ENCODE measurements around the gene CUX1.

The CUX1 gene

DNA sequence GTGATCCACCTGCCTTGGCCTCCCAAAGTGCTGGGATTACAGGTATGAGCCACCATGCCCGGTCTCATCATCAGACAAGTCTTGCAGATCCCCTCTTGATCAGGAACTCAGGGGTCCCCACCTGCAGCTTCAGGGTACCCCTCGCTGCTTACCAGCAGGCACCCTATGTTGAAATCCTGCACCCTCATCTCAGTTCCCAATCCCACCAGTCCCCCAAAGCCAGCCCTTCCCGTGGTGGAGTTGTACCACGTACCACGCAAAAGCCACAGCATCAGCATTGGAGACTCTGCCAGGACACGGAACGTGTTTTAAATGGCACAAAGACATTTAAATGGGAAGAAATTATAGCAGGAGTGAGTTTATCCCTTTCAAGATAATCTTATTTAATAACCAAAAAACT lies 202.0 kb downstream of the CUX1 start:
- no peak overlapping the region for H3K4me3 ChIP-seq (replicated peaks; ENCODE audit: insufficient read depth, low read length)
- H3K27ac ChIP-seq (replicated peaks) = no peak overlapping the region
- TF ChIP-seq, protein P1, sequence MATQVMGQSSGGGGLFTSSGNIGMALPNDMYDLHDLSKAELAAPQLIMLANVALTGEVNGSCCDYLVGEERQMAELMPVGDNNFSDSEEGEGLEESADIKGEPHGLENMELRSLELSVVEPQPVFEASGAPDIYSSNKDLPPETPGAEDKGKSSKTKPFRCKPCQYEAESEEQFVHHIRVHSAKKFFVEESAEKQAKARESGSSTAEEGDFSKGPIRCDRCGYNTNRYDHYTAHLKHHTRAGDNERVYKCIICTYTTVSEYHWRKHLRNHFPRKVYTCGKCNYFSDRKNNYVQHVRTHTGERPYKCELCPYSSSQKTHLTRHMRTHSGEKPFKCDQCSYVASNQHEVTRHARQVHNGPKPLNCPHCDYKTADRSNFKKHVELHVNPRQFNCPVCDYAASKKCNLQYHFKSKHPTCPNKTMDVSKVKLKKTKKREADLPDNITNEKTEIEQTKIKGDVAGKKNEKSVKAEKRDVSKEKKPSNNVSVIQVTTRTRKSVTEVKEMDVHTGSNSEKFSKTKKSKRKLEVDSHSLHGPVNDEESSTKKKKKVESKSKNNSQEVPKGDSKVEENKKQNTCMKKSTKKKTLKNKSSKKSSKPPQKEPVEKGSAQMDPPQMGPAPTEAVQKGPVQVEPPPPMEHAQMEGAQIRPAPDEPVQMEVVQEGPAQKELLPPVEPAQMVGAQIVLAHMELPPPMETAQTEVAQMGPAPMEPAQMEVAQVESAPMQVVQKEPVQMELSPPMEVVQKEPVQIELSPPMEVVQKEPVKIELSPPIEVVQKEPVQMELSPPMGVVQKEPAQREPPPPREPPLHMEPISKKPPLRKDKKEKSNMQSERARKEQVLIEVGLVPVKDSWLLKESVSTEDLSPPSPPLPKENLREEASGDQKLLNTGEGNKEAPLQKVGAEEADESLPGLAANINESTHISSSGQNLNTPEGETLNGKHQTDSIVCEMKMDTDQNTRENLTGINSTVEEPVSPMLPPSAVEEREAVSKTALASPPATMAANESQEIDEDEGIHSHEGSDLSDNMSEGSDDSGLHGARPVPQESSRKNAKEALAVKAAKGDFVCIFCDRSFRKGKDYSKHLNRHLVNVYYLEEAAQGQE (IDR thresholded peaks at IDR 0.05; ENCODE audit: insufficient replicate concordance, low read depth) = no peak
- TF ChIP-seq SPI1 (IDR thresholded peaks at IDR 0.05; ENCODE audit: borderline replicate concordance, low read depth) (no peak), GABPA (IDR thresholded peaks at IDR 0.05; ENCODE audit: low read depth) (no peak), POLR2AphosphoS5 (IDR thresholded peaks at IDR 0.05; ENCODE audit: low read depth) (no peak)
- TF ChIP-seq, protein P2, sequence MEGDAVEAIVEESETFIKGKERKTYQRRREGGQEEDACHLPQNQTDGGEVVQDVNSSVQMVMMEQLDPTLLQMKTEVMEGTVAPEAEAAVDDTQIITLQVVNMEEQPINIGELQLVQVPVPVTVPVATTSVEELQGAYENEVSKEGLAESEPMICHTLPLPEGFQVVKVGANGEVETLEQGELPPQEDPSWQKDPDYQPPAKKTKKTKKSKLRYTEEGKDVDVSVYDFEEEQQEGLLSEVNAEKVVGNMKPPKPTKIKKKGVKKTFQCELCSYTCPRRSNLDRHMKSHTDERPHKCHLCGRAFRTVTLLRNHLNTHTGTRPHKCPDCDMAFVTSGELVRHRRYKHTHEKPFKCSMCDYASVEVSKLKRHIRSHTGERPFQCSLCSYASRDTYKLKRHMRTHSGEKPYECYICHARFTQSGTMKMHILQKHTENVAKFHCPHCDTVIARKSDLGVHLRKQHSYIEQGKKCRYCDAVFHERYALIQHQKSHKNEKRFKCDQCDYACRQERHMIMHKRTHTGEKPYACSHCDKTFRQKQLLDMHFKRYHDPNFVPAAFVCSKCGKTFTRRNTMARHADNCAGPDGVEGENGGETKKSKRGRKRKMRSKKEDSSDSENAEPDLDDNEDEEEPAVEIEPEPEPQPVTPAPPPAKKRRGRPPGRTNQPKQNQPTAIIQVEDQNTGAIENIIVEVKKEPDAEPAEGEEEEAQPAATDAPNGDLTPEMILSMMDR (IDR thresholded peaks at IDR 0.05; ENCODE audit: insufficient read depth, low read length) = no peak
- DNase-seq (ENCODE audit: low read depth in 1 of 2, low spot score in 1 of 2) = no peak
- H3K27me3 ChIP-seq (ENCODE audit: insufficient read depth, poor library complexity, severe bottlenecking) = no peaks in the 10 kb centered on the region

DNA sequence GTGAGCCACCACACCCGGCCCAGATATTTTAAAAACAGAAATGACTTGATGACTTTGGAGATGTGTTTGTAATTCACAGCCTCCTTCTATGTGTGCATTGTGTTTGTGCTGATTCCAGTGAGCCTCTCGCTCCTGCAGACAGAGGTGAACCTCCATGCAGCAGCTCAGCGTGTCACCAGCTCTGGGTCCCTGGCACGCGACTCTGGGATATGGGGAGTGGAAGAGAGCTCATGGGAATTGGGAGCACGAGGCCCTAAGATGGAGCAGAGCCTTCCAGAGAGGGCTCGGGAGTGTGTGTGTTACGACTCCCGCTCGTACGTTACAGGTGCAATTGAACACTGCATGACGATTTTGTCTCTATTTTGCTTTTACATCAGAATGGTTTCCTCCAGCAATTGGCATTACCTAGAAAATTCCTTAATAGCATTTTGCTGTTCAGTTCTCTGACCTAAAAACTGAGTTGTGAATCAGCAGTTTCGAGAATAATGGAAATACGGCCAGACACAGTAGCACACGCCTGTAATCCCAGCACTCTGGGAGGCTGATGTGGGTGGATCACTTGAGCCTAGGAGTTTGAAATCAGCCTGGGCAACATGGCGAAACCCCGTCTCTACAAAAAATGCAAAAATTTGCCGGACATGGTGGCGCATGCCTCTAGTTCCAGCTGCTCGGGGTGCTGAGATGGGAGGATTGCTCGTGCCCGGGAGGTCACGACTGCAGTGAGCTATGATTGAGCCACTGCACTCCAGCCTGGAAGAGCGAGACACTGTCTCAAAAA lies 204.6 kb downstream of the CUX1 start:
- no peak for DNase-seq (ENCODE audit: low read depth in 1 of 2, low spot score in 1 of 2)
- Histone ChIP-seq H3K27me3 (ENCODE audit: insufficient read depth, poor library complexity, severe bottlenecking) (no peaks in the 10 kb centered on the region), H3K27ac (replicated peaks) (no peak overlapping the region), H3K4me3 (replicated peaks; ENCODE audit: insufficient read depth, low read length) (no peak overlapping the region)
- no peak for TF ChIP-seq GABPA (IDR thresholded peaks at IDR 0.05; ENCODE audit: low read depth)
- TF ChIP-seq, protein P2 (IDR thresholded peaks at IDR 0.05; ENCODE audit: insufficient read depth, low read length) = no peak
- TF ChIP-seq SPI1 (IDR thresholded peaks at IDR 0.05; ENCODE audit: borderline replicate concordance, low read depth) = no peak
- TF ChIP-seq, protein P1 (IDR thresholded peaks at IDR 0.05; ENCODE audit: insufficient replicate concordance, low read depth) = no peak
- no peak for TF ChIP-seq POLR2AphosphoS5 (IDR thresholded peaks at IDR 0.05; ENCODE audit: low read depth)

DNA sequence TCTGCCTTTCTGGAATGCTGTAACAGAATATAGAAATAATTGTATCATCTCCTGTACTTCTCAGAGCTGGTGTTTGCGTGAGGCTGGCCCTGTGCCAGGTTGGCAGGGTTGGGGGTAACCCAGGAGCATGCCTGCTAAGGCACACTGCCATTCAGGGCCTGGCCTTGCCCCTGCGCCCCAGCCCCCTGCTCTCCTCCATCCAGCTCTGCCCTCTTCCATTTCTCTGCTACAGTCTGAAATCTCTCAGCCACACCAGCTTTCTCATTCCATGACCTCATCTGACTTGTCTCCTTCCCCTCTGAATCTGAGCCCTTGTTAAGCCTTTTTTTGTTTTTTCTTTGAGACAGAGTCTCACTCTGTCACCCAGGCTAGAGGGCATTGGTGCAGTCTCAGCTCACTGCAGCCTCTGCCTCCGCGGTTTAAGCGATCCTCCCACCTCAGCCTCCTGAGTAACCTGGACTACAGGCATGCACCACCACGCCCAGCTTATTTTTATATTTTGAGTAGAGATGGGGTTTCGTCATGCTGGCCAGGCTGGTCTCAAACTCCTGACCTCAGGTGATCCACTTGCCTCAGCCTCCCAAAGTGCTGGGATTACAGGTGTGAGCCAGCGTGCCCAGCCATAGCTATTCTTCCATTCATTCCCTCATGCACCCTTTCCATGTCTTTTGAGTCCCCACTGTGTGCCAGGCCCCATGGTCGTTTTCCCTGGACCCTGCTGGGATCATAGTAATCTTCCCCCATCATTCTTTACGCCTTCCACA lies 206.8 kb downstream of the CUX1 start:
- TF ChIP-seq, protein P1 (IDR thresholded peaks at IDR 0.05; ENCODE audit: insufficient replicate concordance, low read depth) = no peak
- TF ChIP-seq GABPA (IDR thresholded peaks at IDR 0.05; ENCODE audit: low read depth) = no peak
- TF ChIP-seq SPI1 (IDR thresholded peaks at IDR 0.05; ENCODE audit: borderline replicate concordance, low read depth) = no peak
- TF ChIP-seq, protein P2 (IDR thresholded peaks at IDR 0.05; ENCODE audit: insufficient read depth, low read length) = no peak
- no peak for TF ChIP-seq POLR2AphosphoS5 (IDR thresholded peaks at IDR 0.05; ENCODE audit: low read depth)
- H3K27me3 ChIP-seq (ENCODE audit: insufficient read depth, poor library complexity, severe bottlenecking) = no peaks in the 10 kb centered on the region
- peak overlapping the region; percentile 71 for H3K27ac ChIP-seq (replicated peaks)
- no peak overlapping the region for H3K4me3 ChIP-seq (replicated peaks; ENCODE audit: insufficient read depth, low read length)
- peak; percentile 10 to 15 for DNase-seq (ENCODE audit: low read depth in 1 of 2, low spot score in 1 of 2)

All from HL-60 (cell line).